IgD-negative memory B cell (primary cell): ENCODE measurements around the gene SSNA1. TPM values are rescaled to one million over a fixed set of nuclear protein-coding genes. Genes with fewer than 3 reads are reported as not detected.

Experiments
- H3K27ac Mint-ChIP-seq, 3 donors: one replicate each; pipeline ENCODE4 v1.8.0; 2020 to 2022; ENCODE audit warnings: mild to moderate bottlenecking in 3 of 3, mixed read lengths in 3 of 3, moderate library complexity in 1 of 3
- H3K27me3 Mint-ChIP-seq: one replicate; pipeline ENCODE4 v1.8.0; 2021; ENCODE audit warnings: mixed read lengths
- H3K36me3 Mint-ChIP-seq: one replicate; pipeline ENCODE4 v1.8.0; 2020; ENCODE audit warnings: mild to moderate bottlenecking, mixed read lengths
- H3K4me1 Mint-ChIP-seq, 3 donors: one replicate each; pipeline ENCODE4 v1.8.0; 2020 to 2022; ENCODE audit warnings: mixed read lengths in 3 of 3, mild to moderate bottlenecking in 1 of 3
- H3K4me3 Mint-ChIP-seq, 4 donors: one replicate each; pipeline ENCODE4 v1.8.0; 2020 to 2022; ENCODE audit warnings: mild to moderate bottlenecking in 4 of 4, mixed read lengths in 4 of 4, moderate library complexity in 3 of 4
- H3K9me3 Mint-ChIP-seq, 3 donors: one replicate each; pipeline ENCODE4 v1.8.0; 2020 to 2021; ENCODE audit warnings: mixed read lengths in 3 of 3, mild to moderate bottlenecking in 1 of 3
- polyA plus RNA-seq: library from polyadenylated mRNA; unstranded; fragments of 300-500 nt; fragmentation: Illumina TruSeq; gene quantifications from one replicate; pipeline ENCODE4 v1.2.3, GENCODE V29; 2021

The SSNA1 gene
- polyA plus RNA-seq, 1 donor from 2014 or later = 139 TPM

GRCh38 chr9:137205126-137206069 is 16.9 kb downstream of the SSNA1 start, which contains the start of the genes NDOR1 and TMEM203:
NDOR1 (plus strand) TSS chr9:137205700; CDS start chr9:137205778, 78 bp downstream.
TMEM203 (minus strand) TSS chr9:137205648; CDS start chr9:137205414, 234 bp downstream.
- Mint-ChIP-seq H3K27me3 (no peaks in the 10 kb centered on the region), H3K4me1 (peaks cover 23 to 24% (median 24%) of the 10 kb centered on the region in 3 donors), H3K27ac (peak within 1 kb of the TSS; percentile 93 to 96 (median 94)), H3K9me3 (no peaks in the 10 kb centered on the region), H3K4me3 (peak within 1 kb of the TSS; percentile 90 to 96 (median 94)), H3K36me3 (no peaks in the 10 kb centered on the region)

- peaks cover 1% of the 10 kb centered on the region for H3K36me3 Mint-ChIP-seq
- H3K4me1 Mint-ChIP-seq = peaks cover 15 to 24% (median 24%) of the 10 kb centered on the region in 3 donors
- peak overlapping the region in 2 of 3 donors; percentile 93 to 96 for H3K27ac Mint-ChIP-seq
- peak overlapping the region; percentile 90 to 95 (median 93) for H3K4me3 Mint-ChIP-seq
- no peaks in the 10 kb centered on the region for H3K9me3 Mint-ChIP-seq
- H3K27me3 Mint-ChIP-seq = no peaks in the 10 kb centered on the region
Measured at GRCh38 chr9:137206602-137207001, 18.1 kb downstream of the SSNA1 start.

- Mint-ChIP-seq H3K9me3 (no peaks in the 10 kb centered on the region), H3K4me1 (peaks cover 1 to 9% (median 8%) of the 10 kb centered on the region in 3 donors), H3K27ac (peak overlapping the region in 1 of 3 donors; percentile 62), H3K36me3 (peaks cover 1% of the 10 kb centered on the region), H3K27me3 (no peaks in the 10 kb centered on the region), H3K4me3 (no peak overlapping the region)
Measured at GRCh38 chr9:137211532-137211931, 23.1 kb downstream of the SSNA1 start.

GRCh38 chr9:137212520-137212919 is 24.0 kb downstream of the SSNA1 start:
- Mint-ChIP-seq H3K9me3 (no peaks in the 10 kb centered on the region), H3K27me3 (no peaks in the 10 kb centered on the region), H3K4me3 (no peak overlapping the region), H3K36me3 (peaks cover 1% of the 10 kb centered on the region), H3K27ac (no peak overlapping the region), H3K4me1 (peaks cover 0 to 1% (median under 1%) of the 10 kb centered on the region in 3 donors)

GRCh38 chr9:137213160-137214060 is 24.9 kb downstream of the SSNA1 start:
- Mint-ChIP-seq H3K36me3 (peaks cover 1% of the 10 kb centered on the region), H3K9me3 (no peaks in the 10 kb centered on the region), H3K27me3 (no peaks in the 10 kb centered on the region), H3K4me1 (no peaks in the 10 kb centered on the region), H3K27ac (no peak overlapping the region), H3K4me3 (no peak overlapping the region)

- Mint-ChIP-seq H3K36me3 (peaks cover 1% of the 10 kb centered on the region), H3K9me3 (no peaks in the 10 kb centered on the region), H3K27ac (no peak overlapping the region), H3K4me3 (no peak overlapping the region), H3K27me3 (no peaks in the 10 kb centered on the region), H3K4me1 (no peaks in the 10 kb centered on the region)
Measured at GRCh38 chr9:137214620-137215019, 26.1 kb downstream of the SSNA1 start.

GRCh38 chr9:137215196-137215986 is 26.9 kb downstream of the SSNA1 start:
- H3K4me3 Mint-ChIP-seq = no peak overlapping the region
- no peaks in the 10 kb centered on the region for H3K9me3 Mint-ChIP-seq
- peaks cover 1% of the 10 kb centered on the region for H3K36me3 Mint-ChIP-seq
- H3K27me3 Mint-ChIP-seq = peaks cover 1% of the 10 kb centered on the region
- H3K27ac Mint-ChIP-seq = no peak overlapping the region
- no peaks in the 10 kb centered on the region for H3K4me1 Mint-ChIP-seq

GRCh38 chr9:137216188-137216965 is 27.9 kb downstream of the SSNA1 start:
- Mint-ChIP-seq H3K9me3 (no peaks in the 10 kb centered on the region), H3K4me3 (no peak overlapping the region), H3K27ac (no peak overlapping the region), H3K4me1 (no peaks in the 10 kb centered on the region), H3K27me3 (peaks cover 1% of the 10 kb centered on the region), H3K36me3 (peaks cover under 1% of the 10 kb centered on the region)

- H3K36me3 Mint-ChIP-seq = no peaks in the 10 kb centered on the region
- no peaks in the 10 kb centered on the region for H3K9me3 Mint-ChIP-seq
- no peak overlapping the region for H3K27ac Mint-ChIP-seq
- H3K4me1 Mint-ChIP-seq = no peaks in the 10 kb centered on the region
- H3K27me3 Mint-ChIP-seq = peaks cover 1% of the 10 kb centered on the region
- H3K4me3 Mint-ChIP-seq = peak overlapping the region in 1 of 4 donors; percentile 63
Measured at GRCh38 chr9:137217276-137218211, 29.1 kb downstream of the SSNA1 start.

GRCh38 chr9:137218212-137218753 is 29.8 kb downstream of the SSNA1 start:
- H3K9me3 Mint-ChIP-seq = no peaks in the 10 kb centered on the region
- no peaks in the 10 kb centered on the region for H3K4me1 Mint-ChIP-seq
- no peaks in the 10 kb centered on the region for H3K36me3 Mint-ChIP-seq
- H3K27ac Mint-ChIP-seq = no peak overlapping the region
- H3K4me3 Mint-ChIP-seq = no peak overlapping the region
- H3K27me3 Mint-ChIP-seq = peaks cover 1% of the 10 kb centered on the region

- Mint-ChIP-seq H3K36me3 (no peaks in the 10 kb centered on the region), H3K27me3 (peaks cover 1% of the 10 kb centered on the region), H3K9me3 (no peaks in the 10 kb centered on the region), H3K4me1 (no peaks in the 10 kb centered on the region), H3K4me3 (no peak overlapping the region), H3K27ac (no peak overlapping the region)
Measured at GRCh38 chr9:137218754-137219271, 30.3 kb downstream of the SSNA1 start.

- H3K4me3 Mint-ChIP-seq = no peak overlapping the region
- H3K4me1 Mint-ChIP-seq = peaks cover 0 to 2% (median 2%) of the 10 kb centered on the region in 3 donors
- no peak overlapping the region for H3K27ac Mint-ChIP-seq
- peaks cover 1% of the 10 kb centered on the region for H3K27me3 Mint-ChIP-seq
- H3K9me3 Mint-ChIP-seq = no peaks in the 10 kb centered on the region
- H3K36me3 Mint-ChIP-seq = no peaks in the 10 kb centered on the region
Measured at GRCh38 chr9:137219757-137220316, 31.4 kb downstream of the SSNA1 start.
